HepG2 (cell line): ENCODE results near the gene PPM1H. TPM values are rescaled to one million over a fixed set of nuclear protein-coding genes. Genes with fewer than 3 reads are reported as not detected.
A peak's percentile ranks its signal among the peaks of the same experiment; 100 is the strongest.

Experiments used
- BRCA1 ChIP-seq: sonication (generic); formaldehyde crosslinking; IDR thresholded peaks from 2 replicates; pipeline ENCODE4 v1.4.0; 2020; ENCODE audit warnings: missing genetic modification reagents
- FOXP1 ChIP-seq, 2 experiments: fragments of 450-650 bp in 1 of 2; IDR thresholded peaks; 2 replicates each; pipeline ENCODE4 v1.6.1; 2017 to 2018; ENCODE audit warnings: antibody characterized with exemption in 1 of 2
- HNRNPLL ChIP-seq: fragments of 200-400 bp; formaldehyde crosslinking; IDR thresholded peaks from 2 replicates; pipeline ENCODE4 v1.6.1; 2017; ENCODE audit warnings: mild to moderate bottlenecking, low read depth, low read length; ENCODE audit not compliant: poor library complexity, severe bottlenecking
- KMT2A ChIP-seq: sonication (generic); formaldehyde crosslinking; IDR thresholded peaks from 2 replicates; pipeline ENCODE4 v1.4.0; 2020; ENCODE audit warnings: missing genetic modification reagents
- KMT2B ChIP-seq: IDR thresholded peaks from 2 replicates; pipeline ENCODE4 v1.6.1; 2016; ENCODE audit warnings: missing genetic modification reagents, missing compliant biosample characterization
- NFE2 ChIP-seq: sonication (generic); formaldehyde crosslinking; IDR thresholded peaks from 2 replicates; pipeline ENCODE4 v1.4.0; 2020; ENCODE audit warnings: missing genetic modification reagents
- NFE2L1 ChIP-seq: sonication (generic); formaldehyde crosslinking; IDR thresholded peaks from 2 replicates; pipeline ENCODE4 v1.4.0; 2020; ENCODE audit warnings: missing genetic modification reagents, mild to moderate bottlenecking, borderline replicate concordance
- PCBP1 ChIP-seq: fragments of 200-400 bp; formaldehyde crosslinking; IDR thresholded peaks from 2 replicates; pipeline ENCODE4 v1.6.1; 2017; ENCODE audit warnings: mild to moderate bottlenecking, low read depth, low read length, borderline replicate concordance
- PLRG1 ChIP-seq: fragments of 450-650 bp; conservative IDR thresholded peaks from 2 replicates; pipeline ENCODE4 v1.6.1; 2016
- RBM22 ChIP-seq: fragments of 200-400 bp; formaldehyde crosslinking; optimal IDR thresholded peaks from 2 replicates; pipeline ENCODE3; 2017; ENCODE audit warnings: mild to moderate bottlenecking, low read length, moderate library complexity
- REL ChIP-seq: sonication (generic); formaldehyde crosslinking; conservative IDR thresholded peaks from 2 replicates; pipeline ENCODE4 v1.8.0; 2022; ENCODE audit warnings: mild to moderate bottlenecking, missing genetic modification reagents, moderate library complexity
- SAFB2 ChIP-seq: sonication (generic); formaldehyde crosslinking; IDR thresholded peaks from 2 replicates; pipeline ENCODE4 v1.5.1; 2020; ENCODE audit warnings: missing genetic modification reagents, low read depth, mild to moderate bottlenecking, borderline replicate concordance
- SATB2 ChIP-seq: sonication (generic); formaldehyde crosslinking; IDR thresholded peaks from 2 replicates; pipeline ENCODE4 v1.5.0; 2020; ENCODE audit warnings: missing genetic modification reagents
- THAP9 ChIP-seq: sonication (generic); formaldehyde crosslinking; IDR thresholded peaks from 2 replicates; pipeline ENCODE4; 2020; ENCODE audit warnings: missing genetic modification reagents, mild to moderate bottlenecking, borderline replicate concordance
- TIGD3 ChIP-seq: sonication (generic); formaldehyde crosslinking; IDR thresholded peaks from 2 replicates; pipeline ENCODE4 v1.5.1; 2020; ENCODE audit warnings: mild to moderate bottlenecking, missing genetic modification reagents, borderline replicate concordance
- TRIM22 ChIP-seq: fragments of 450-650 bp; IDR thresholded peaks from 2 replicates; pipeline ENCODE4 v1.6.1; 2017
- USF2 ChIP-seq, 2 experiments: sonication (generic) in 1 of 2; formaldehyde crosslinking in 1 of 2; IDR thresholded peaks; 2 replicates each; pipeline versions ENCODE4 v1.5.1 to v1.6.1; 2011 to 2020; ENCODE audit warnings: borderline replicate concordance in 1 of 2, low read depth in 1 of 2, low read length in 1 of 2, mild to moderate bottlenecking in 1 of 2, missing genetic modification reagents in 1 of 2, moderate library complexity in 1 of 2
- ZNF101 ChIP-seq: sonication (generic); formaldehyde crosslinking; IDR thresholded peaks from 2 replicates; pipeline ENCODE4 v1.4.0; 2020; ENCODE audit warnings: mild to moderate bottlenecking, low read depth, missing genetic modification reagents, borderline replicate concordance
- ZNF709 ChIP-seq: sonication (generic); formaldehyde crosslinking; IDR thresholded peaks from 2 replicates; pipeline ENCODE4 v1.5.0; 2020; ENCODE audit warnings: mild to moderate bottlenecking, missing genetic modification reagents
- ZNF775 ChIP-seq: sonication (generic); formaldehyde crosslinking; IDR thresholded peaks from 2 replicates; pipeline ENCODE4 v1.4.0; 2020; ENCODE audit warnings: missing genetic modification reagents, mild to moderate bottlenecking, moderate library complexity, borderline replicate concordance
- ZNF891 ChIP-seq: sonication (generic); formaldehyde crosslinking; IDR thresholded peaks from 2 replicates; pipeline ENCODE4 v1.5.0; 2020; ENCODE audit warnings: mild to moderate bottlenecking, missing genetic modification reagents
- polyA plus RNA-seq, 8 experiments: library from polyadenylated mRNA; depleted of rRNA in 3 of 8; stranded (reverse) in 7 of 8; unstranded in 1 of 8; fragments of >200 nt; fragmentation: Illumina TruSeq in 4 of 8; extraction: Trizol in 4 of 8; gene quantifications; 2 replicates each; pipeline versions ENCODE4 v1.2.1 to v1.2.3, GENCODE V29; 2011 to 2016; ENCODE audit warnings: low read depth in 4 of 8, missing spikeins in 1 of 8, mixed read lengths in 1 of 8; ENCODE audit not compliant: insufficient read depth in 1 of 8
- total RNA-seq, 5 experiments: library from RNA; depleted of rRNA; stranded (reverse); fragments of >200 nt; fragmentation: Illumina TruSeq; extraction: Trizol; gene quantifications; 2 replicates each; pipeline ENCODE4 v1.2.3, GENCODE V29; 2016; ENCODE audit warnings: low read depth in 1 of 5

PPM1H gene
- total and polyA plus RNA-seq, 2 of the 13 experiments (the other 11 are each of a cell fraction or from before 2014, with no cell fraction given) = 29.1 to 38.1 TPM

GRCh38 chr12:62934799-62935674 is at the start of gene PPM1H (continued):
- TF ChIP-seq PCBP1 = no peak
- no peak for TF ChIP-seq FOXP1 (IDR thresholded peaks at IDR 0.05)
- TF ChIP-seq FOXP1 (CRISPR knock-in tag; IDR thresholded peaks at IDR 0.05) = peak; percentile 43
- TF ChIP-seq KMT2A (CRISPR knock-in tag) = peak; percentile 89
- TF ChIP-seq ZNF709 (CRISPR knock-in tag) = peak; percentile 56; the same call in 1 of the 2 replicates
- no peak for TF ChIP-seq ZNF775
- TF ChIP-seq ZNF101 = no peak
- TF ChIP-seq PLRG1 = no peak
- TF ChIP-seq RBM22 = no peak
- peak; percentile 50; the same call in 1 of the 2 replicates for TF ChIP-seq ZNF891 (CRISPR knock-in tag)
- peak; percentile 80 for TF ChIP-seq USF2 (IDR thresholded peaks at IDR 0.05; ENCODE audit: low read depth, low read length)
- peak; percentile 93; the same call in 1 of the 2 replicates for TF ChIP-seq USF2 (CRISPR knock-in tag; IDR thresholded peaks at IDR 0.05; ENCODE audit: borderline replicate concordance)
- TF ChIP-seq TIGD3 (CRISPR knock-in tag) = no peak
- no peak for TF ChIP-seq SATB2
- TF ChIP-seq NFE2 (CRISPR knock-in tag) = no peak
- peak; percentile 82 for TF ChIP-seq KMT2B (CRISPR knock-in tag)
- no peak for TF ChIP-seq SAFB2 (CRISPR knock-in tag)
- no peak for TF ChIP-seq TRIM22
- peak; percentile 83 for TF ChIP-seq REL (CRISPR knock-in tag)
- TF ChIP-seq HNRNPLL = peak; percentile 57
- TF ChIP-seq NFE2L1 (CRISPR knock-in tag) = no peak
- TF ChIP-seq BRCA1 (CRISPR knock-in tag) = no peak; the same call in 1 of the 2 replicates
- peak; percentile 75 for TF ChIP-seq THAP9 (CRISPR knock-in tag)
